T-helper 2 cell treated with Interferon-gamma antibody and Interleukin-4, amounts not matched to agents 5 μg/mL and 100 μg/mL, for 36 hours (primary cell): ENCODE measurements around the gene ILK.
A peak's percentile ranks its signal among the peaks of the same experiment; 100 is the strongest.

Experiments used
- DNase-seq: peaks from one replicate; pipeline ENCODE4 v3.0.0; 2021; ENCODE audit warnings: low spot score
- H3K27ac Mint-ChIP-seq: one replicate; pipeline ENCODE4 v1.8.0; 2021; ENCODE audit warnings: mild to moderate bottlenecking, mixed read lengths
- H3K27me3 Mint-ChIP-seq: one replicate; pipeline ENCODE4 v1.8.0; 2021; ENCODE audit warnings: low read depth, mixed read lengths
- H3K36me3 Mint-ChIP-seq: one replicate; pipeline ENCODE4 v1.8.0; 2021; ENCODE audit warnings: low read depth, mixed read lengths
- H3K4me1 Mint-ChIP-seq: one replicate; pipeline ENCODE4 v1.8.0; 2021; ENCODE audit warnings: low read depth, mixed read lengths
- H3K4me3 Mint-ChIP-seq: one replicate; pipeline ENCODE4 v1.8.0; 2022; ENCODE audit warnings: mild to moderate bottlenecking, moderate library complexity, mixed read lengths
- H3K9me3 Mint-ChIP-seq: one replicate; pipeline ENCODE4 v1.8.0; 2021; ENCODE audit warnings: mixed read lengths

The ILK gene

DNA sequence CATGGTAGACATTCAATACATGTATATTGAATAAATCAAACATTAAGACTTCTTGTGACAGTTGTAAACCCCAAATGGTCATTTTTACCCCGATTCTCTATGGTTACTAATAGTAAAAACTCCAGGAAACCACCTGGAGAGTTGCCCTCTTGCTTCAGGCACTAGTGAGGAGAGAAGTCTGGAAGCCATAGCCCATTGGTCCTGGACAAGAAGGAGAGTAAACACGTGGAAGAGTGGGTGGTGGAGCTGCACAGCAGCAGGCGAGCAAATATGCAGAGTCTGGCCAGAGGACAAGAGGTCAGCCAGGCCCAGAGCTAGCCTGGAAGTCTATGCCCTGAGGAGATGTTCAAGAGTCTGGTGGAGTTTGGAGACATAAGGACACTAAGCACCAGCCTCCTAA lies 34.3 kb downstream of the ILK start:
- Mint-ChIP-seq H3K36me3 (no peaks in the 10 kb centered on the region), H3K27me3 (no peaks in the 10 kb centered on the region)
- no peak for DNase-seq

DNA sequence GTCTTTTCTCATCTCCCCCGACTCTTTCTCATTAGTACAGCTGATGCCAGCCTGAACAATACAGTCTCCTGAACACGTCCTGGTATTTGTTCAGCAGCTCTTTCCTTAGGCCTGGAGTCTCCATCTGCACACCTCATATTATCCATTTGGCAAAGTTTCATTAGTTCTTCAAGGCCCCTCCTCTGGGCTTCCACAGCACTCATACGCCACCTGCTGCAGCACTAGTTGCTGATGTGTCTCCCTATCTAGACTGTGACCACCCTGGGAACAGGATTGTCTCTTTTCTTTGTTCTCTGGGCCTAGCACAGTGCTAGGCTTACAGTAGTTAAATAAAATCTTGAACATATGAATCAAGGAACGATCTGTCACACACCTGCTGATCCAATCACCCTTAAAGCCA lies 34.9 kb downstream of the ILK start:
- Mint-ChIP-seq H3K4me3 (no peak overlapping the region), H3K36me3 (no peaks in the 10 kb centered on the region), H3K4me1 (peaks cover 5% of the 10 kb centered on the region), H3K27me3 (no peaks in the 10 kb centered on the region), H3K27ac (no peak overlapping the region), H3K9me3 (no peaks in the 10 kb centered on the region)
- no peak for DNase-seq

More for the DNA sequence above, 34.3 kb downstream of the ILK start:
- H3K27ac Mint-ChIP-seq: no peak overlapping the region
- H3K9me3 Mint-ChIP-seq: no peaks in the 10 kb centered on the region
- H3K4me3 Mint-ChIP-seq: no peak overlapping the region
- peaks cover 5% of the 10 kb centered on the region for H3K4me1 Mint-ChIP-seq

DNA sequence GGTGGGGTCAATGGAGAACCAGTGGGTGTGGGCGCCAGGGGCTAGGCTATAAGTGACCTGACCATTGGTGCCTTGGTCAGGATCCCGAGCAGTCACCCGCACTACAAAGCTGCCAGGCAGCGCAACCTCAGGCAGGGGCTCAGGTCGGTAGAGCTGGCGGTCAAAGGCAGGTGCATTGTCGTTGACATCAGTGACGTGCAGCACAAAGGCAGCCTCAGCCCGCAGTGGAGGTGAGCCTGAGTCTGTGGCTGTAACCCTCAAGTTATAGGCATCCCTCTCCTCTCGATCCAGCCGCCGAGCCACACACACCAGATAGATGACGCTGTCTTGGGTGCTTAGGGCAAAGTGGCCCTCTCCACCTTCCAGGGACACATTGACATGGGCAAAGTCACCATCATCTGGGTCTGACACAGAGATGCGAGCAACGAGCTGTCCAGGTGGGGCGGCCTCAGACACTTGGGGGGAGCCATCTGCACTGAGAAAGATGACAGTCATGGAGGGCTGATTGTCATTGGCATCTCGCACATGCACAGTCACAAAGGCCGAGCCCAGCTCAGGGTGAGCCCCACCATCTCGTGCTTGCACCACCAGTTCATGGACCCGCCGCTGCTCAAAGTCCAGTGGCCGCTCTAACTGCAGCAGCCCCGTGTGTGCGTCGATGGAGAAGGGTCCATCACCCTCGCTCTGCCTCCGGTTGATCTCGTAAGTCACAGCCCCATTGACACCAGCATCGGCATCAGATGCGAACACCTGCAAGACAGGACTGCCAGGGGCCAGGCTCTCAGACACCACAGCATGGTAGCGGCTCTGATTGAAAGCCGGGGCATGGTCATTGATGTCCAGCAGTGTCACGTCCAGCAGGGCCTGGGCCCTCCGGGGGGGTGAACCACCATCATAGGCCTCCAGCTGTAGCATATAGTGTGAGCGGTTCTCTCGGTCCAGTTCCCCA lies 36.7 kb downstream of the ILK start:
- Mint-ChIP-seq H3K27ac (no peak overlapping the region), H3K27me3 (no peaks in the 10 kb centered on the region), H3K36me3 (no peaks in the 10 kb centered on the region), H3K4me3 (no peak overlapping the region), H3K4me1 (peaks cover 5% of the 10 kb centered on the region), H3K9me3 (no peaks in the 10 kb centered on the region)
- DNase-seq: no peak

DNA sequence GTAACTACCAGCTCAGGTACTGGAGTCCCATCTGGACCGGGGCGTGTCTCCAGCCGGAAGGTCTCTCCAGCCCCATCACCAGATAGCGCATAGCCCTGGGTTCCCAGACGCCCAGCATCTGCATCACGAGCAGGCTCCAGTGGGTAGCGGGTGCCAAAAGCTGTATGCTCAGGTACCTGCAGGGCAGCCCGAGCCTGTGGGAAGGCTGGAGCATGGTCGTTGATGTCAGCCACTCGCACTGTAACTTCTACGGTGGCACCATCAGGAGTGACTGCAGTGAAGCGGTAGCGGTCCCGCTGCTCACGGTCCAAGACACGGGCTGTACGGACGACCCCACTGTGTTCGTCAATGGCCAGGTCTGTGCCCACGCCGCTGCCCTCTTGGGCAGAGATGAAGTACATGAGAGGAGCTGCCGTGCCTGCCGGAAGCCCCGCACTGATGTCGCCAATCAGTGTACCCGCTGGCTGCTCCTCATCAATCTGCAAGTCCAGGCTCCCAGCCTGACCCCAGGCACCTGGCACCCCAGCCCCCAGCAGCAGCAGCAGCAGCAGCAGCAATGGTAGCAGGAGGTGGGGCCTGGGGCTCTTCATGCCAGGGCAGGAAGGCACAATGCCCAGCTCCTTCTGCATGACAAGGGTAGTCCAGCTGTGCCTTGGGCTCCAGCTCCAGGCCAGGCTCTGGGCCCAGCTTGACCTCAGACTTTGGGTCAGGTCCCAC lies 37.6 kb downstream of the ILK start:
- H3K27me3 Mint-ChIP-seq: no peaks in the 10 kb centered on the region
- H3K4me3 Mint-ChIP-seq: no peak overlapping the region
- H3K36me3 Mint-ChIP-seq: no peaks in the 10 kb centered on the region
- no peaks in the 10 kb centered on the region for H3K9me3 Mint-ChIP-seq
- no peak for DNase-seq
- no peak overlapping the region for H3K27ac Mint-ChIP-seq
- H3K4me1 Mint-ChIP-seq: peaks cover 9% of the 10 kb centered on the region

DNA sequence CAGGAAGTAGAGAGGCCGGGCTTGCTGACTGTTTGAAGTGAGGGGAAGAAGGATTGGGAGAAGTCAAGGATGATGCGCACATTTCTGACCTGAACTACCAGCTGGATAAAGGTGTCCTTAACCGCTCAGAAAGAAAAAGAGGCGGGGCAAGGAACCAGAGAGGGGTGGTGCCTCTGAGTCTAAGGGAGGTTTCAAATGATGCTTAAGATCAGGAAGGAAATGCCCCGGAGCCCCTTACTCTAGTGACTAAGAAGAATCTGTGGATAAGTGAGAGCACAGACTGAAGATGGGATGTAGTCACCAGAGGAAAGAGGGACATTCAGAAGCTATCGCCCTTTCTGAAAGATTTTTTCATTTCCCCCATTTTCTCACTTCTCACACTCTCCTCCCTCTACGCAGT lies 39.4 kb downstream of the ILK start:
- H3K27me3 Mint-ChIP-seq: no peaks in the 10 kb centered on the region
- H3K9me3 Mint-ChIP-seq: no peaks in the 10 kb centered on the region
- no peak overlapping the region for H3K4me3 Mint-ChIP-seq
- no peaks in the 10 kb centered on the region for H3K36me3 Mint-ChIP-seq
- no peak overlapping the region for H3K27ac Mint-ChIP-seq
- peaks cover 9% of the 10 kb centered on the region for H3K4me1 Mint-ChIP-seq
- DNase-seq: no peak

DNA sequence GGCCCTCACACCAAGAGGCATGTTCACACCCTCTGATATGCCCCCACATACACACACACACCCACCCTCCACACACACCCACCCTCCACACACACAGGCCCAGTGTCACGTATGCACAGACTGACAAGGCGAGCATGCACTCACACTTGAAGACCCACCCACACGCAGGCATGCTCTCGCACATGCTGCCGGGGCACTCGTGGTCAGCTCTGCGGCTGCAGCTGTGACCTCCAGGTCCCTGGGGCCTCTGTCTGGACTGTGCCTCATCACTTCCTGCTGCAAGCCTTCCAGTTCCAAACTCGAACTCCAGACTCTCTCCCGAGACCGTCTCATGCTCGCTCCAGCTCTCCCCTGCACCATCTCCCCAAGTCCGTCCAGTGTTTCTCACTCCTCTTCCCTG lies 42.5 kb downstream of the ILK start:
- no peaks in the 10 kb centered on the region for H3K36me3 Mint-ChIP-seq
- H3K9me3 Mint-ChIP-seq: no peaks in the 10 kb centered on the region
- H3K27ac Mint-ChIP-seq: peak overlapping the region; percentile 11
- DNase-seq: no peak
- H3K27me3 Mint-ChIP-seq: no peaks in the 10 kb centered on the region
- H3K4me3 Mint-ChIP-seq: no peak overlapping the region
- H3K4me1 Mint-ChIP-seq: peaks cover 4% of the 10 kb centered on the region

DNA sequence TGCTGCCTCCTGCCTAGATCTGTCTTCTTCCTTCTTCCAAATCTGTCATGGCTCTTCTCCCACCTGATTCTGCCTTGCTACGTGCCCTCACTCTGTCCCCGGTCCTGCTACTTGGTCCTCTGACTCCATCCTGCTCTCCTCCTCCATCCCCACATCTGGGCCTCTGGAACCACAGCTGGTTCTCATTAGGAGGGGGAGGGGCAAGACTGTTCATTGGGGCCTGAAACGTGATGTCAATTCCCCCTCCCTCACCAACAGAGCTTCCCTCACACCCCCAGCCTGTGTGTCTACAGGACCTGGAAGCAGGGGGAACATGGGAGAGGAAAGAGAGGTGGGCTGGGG lies 43.0 kb downstream of the ILK start:
- Mint-ChIP-seq H3K36me3 (no peaks in the 10 kb centered on the region), H3K4me3 (no peak overlapping the region), H3K27me3 (no peaks in the 10 kb centered on the region), H3K4me1 (peaks cover 4% of the 10 kb centered on the region), H3K9me3 (no peaks in the 10 kb centered on the region), H3K27ac (no peak overlapping the region)
- no peak for DNase-seq

DNA sequence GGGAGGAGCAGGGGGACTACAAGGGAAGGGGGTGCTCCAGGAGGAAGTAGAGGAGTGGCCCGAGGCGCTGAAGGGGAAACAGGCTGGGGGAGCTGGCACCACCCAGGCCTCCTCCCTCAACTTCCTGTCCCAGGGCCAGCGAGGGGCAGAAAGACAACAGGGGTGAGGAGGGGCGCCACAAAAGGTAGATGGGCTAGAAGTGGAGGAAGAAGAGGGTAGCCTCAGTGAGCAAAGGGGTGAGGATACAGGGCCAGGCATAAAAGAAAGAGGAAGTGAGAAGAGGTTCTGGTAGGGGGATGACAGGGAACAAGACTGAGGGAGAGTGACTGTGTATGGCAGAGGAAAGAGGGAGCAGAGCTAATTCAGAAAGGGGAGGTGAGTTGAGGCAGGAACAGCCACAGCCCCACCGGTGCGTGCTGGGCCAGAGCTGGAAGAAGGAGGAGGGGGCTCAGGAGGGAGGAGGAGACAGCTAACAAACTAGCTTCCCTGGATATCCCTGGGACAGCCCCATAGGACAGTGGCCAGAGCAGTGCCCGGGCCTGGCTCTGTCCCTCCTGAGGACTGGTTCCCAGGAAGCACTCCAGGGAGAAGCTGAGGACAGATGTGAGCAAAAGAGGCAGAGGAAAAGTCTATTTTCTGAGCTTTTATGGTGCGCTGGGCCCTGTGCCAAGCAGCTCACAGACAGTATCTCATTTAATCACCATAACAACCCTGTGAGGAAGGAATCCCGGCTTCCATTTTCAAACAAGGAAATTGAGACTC lies 43.5 kb downstream of the ILK start:
- H3K4me3 Mint-ChIP-seq: no peak overlapping the region
- H3K4me1 Mint-ChIP-seq: peaks cover 4% of the 10 kb centered on the region
- H3K36me3 Mint-ChIP-seq: no peaks in the 10 kb centered on the region
- no peak overlapping the region for H3K27ac Mint-ChIP-seq
- H3K27me3 Mint-ChIP-seq: no peaks in the 10 kb centered on the region
- no peaks in the 10 kb centered on the region for H3K9me3 Mint-ChIP-seq
- no peak for DNase-seq

DNA sequence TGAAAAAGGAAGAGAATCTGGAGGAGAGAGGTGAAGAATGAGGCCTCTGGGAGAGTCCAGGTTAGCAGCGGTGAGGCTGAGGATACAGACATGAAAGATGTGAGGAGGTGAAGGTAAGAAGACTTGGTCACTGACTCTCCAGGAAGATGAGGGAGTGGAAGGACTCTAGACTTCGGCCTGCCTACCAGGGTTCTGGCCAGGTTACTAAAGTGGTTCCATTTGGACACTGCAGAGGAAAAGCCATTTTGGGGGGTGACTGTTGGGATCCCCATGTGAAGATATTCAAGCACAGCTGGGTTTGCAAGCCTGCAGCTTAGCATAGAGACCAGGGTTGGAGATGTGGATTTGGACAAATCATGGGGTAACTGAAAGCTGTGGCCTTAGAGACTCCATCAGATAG lies 44.3 kb downstream of the ILK start:
- H3K27ac Mint-ChIP-seq: no peak overlapping the region
- H3K36me3 Mint-ChIP-seq: no peaks in the 10 kb centered on the region
- H3K4me3 Mint-ChIP-seq: no peak overlapping the region
- H3K27me3 Mint-ChIP-seq: no peaks in the 10 kb centered on the region
- H3K4me1 Mint-ChIP-seq: peaks cover 4% of the 10 kb centered on the region
- no peaks in the 10 kb centered on the region for H3K9me3 Mint-ChIP-seq
- no peak for DNase-seq

DNA sequence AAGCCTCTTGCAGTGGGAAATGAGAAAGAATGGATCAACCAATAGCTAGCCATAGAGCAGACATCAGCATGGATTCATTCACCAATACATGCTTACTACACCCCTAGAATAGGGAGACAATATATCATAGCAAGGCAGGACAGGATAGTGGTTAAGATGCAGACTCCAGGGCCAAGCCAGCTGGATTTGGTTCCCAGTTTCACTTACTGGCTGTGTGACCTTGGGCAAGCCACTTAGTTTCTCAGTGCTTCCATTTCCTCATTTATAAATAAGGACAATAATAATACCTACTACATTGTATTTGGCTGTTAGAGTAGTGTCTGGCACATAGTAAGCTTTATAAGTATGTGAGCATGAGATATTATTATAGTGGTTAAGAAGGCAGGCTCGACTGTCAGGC lies 44.9 kb downstream of the ILK start:
- Mint-ChIP-seq H3K9me3 (no peaks in the 10 kb centered on the region), H3K4me3 (no peak overlapping the region), H3K36me3 (no peaks in the 10 kb centered on the region), H3K27ac (no peak overlapping the region), H3K27me3 (no peaks in the 10 kb centered on the region), H3K4me1 (peaks cover 4% of the 10 kb centered on the region)
- no peak for DNase-seq

DNA sequence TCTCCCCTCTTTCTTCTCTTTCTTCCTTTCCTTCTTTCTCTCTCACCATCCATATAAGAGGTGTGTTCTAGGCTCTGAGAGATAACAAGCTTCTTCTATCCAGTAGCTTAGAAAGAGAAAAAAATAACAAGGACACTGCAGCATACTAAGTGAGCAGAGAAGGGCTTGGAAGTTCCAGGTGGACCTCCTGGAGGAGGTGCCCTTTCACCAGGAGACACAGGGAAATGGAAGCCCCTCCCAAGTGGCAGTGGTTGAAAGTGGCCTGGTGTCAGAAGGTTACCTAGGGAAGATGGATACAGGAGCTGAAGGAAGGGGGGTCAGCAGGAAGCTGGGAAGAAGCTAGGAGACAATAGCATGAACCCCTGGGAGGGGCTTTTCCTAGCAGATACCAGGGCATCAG lies 46.5 kb downstream of the ILK start:
- H3K27me3 Mint-ChIP-seq: no peaks in the 10 kb centered on the region
- H3K9me3 Mint-ChIP-seq: no peaks in the 10 kb centered on the region
- DNase-seq: no peak
- H3K27ac Mint-ChIP-seq: no peak overlapping the region
- H3K4me3 Mint-ChIP-seq: no peak overlapping the region
- no peaks in the 10 kb centered on the region for H3K36me3 Mint-ChIP-seq
- peaks cover 4% of the 10 kb centered on the region for H3K4me1 Mint-ChIP-seq

DNA sequence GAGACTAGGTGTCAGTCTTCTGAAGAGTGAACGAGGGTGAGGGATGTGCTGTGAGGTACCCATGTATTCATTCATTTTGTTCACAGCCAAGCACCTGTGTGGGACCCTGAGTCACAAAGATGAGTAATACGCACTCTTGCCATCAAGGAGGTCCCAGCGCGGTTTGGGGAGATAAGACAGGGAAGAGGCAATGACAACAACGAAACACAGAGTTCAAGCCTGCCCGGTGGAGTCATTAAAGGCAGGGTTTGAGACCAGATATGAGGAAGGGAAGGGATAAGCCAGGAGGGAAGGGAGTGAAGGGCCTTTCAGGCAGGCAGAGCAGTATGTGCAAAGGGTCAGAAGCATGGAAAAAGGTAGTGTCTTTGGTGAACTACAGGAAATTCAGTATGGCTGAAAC lies 47.4 kb downstream of the ILK start:
- peaks cover 1% of the 10 kb centered on the region for H3K4me1 Mint-ChIP-seq
- no peaks in the 10 kb centered on the region for H3K36me3 Mint-ChIP-seq
- no peaks in the 10 kb centered on the region for H3K9me3 Mint-ChIP-seq
- H3K4me3 Mint-ChIP-seq: no peak overlapping the region
- DNase-seq: no peak
- H3K27ac Mint-ChIP-seq: no peak overlapping the region
- H3K27me3 Mint-ChIP-seq: peaks cover 1% of the 10 kb centered on the region

DNA sequence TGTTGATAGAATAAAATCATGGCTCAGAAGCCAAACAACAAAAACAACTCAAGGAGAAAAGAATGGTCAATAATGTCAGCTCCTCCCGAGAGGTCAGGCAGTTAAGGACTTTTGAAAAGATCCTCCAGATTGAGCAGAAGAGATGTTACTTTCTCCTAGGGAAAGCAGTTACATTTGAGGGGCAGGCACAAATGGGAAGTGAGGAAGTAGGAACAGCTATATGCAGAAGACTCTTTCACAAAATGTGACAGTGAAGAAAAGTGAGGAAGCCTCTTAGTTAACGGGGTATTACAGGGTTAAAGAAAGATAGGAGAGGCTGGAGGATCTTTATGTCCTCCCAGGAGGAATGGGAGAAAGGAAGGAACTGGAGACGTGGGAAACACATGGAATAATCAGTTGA lies 48.6 kb downstream of the ILK start:
- H3K4me3 Mint-ChIP-seq: no peak overlapping the region
- H3K4me1 Mint-ChIP-seq: peaks cover 3% of the 10 kb centered on the region
- no peaks in the 10 kb centered on the region for H3K9me3 Mint-ChIP-seq
- no peaks in the 10 kb centered on the region for H3K36me3 Mint-ChIP-seq
- no peak for DNase-seq
- no peak overlapping the region for H3K27ac Mint-ChIP-seq
- H3K27me3 Mint-ChIP-seq: peaks cover 13% of the 10 kb centered on the region

DNA sequence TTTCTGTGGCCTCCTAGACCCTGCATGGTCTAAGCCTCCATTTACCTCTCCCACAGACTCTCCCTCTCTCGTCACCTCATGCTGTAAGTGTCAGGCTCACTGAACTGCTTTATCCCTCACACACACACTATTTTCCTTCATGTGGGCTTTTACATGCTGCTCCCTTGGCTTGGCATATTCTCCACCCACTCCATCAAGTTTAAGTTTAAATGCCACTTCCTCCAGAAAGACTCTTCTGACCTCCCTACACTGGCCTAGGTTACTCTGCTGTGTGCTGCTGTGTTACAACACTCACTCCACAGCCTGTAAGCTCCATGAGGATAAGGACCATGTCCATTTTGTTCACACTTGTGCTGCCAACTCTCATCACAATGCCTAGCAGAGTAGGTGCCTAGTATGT lies 49.5 kb downstream of the ILK start:
- peaks cover 3% of the 10 kb centered on the region for H3K4me1 Mint-ChIP-seq
- DNase-seq: no peak
- H3K36me3 Mint-ChIP-seq: no peaks in the 10 kb centered on the region
- H3K27me3 Mint-ChIP-seq: peaks cover 18% of the 10 kb centered on the region
- no peak overlapping the region for H3K4me3 Mint-ChIP-seq
- H3K27ac Mint-ChIP-seq: no peak overlapping the region
- no peaks in the 10 kb centered on the region for H3K9me3 Mint-ChIP-seq
